ENCODE measurements around the gene ZNF3. TPM values are rescaled to one million over a fixed set of nuclear protein-coding genes. Genes with fewer than 3 reads are reported as not detected.

The ZNF3 gene
- 10.3 and 11.4 TPM in 2 replicates for total RNA-seq

DNA sequence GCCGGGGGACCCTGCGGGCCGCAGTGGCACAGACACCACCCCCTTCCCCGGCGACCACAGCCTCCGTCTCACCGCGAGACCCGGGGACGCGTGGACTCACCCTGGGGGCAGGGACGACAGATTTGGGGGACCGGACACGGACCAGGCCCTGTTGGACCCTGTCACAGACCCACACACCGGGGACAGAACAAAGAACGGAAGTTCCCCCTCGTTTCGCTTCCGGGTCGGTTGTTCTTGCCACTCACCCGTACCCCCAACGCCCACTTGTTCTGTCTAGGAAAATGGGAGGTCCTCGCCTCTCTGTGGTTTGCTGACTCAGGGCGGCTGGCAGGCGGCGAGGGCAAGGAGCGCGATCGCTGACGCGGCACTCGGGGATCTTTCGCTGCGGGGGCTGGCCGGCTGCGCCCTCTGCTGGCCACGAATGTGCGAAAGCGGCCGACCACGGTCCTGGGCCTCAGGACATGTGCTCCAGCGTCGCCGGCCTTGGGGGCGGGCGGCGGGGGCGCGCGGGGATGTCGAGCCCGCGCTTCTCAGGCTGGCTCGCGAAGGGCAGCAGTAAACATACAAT, at the start of gene ZNF3:
ZNF3 (minus strand) TSS at position 189 of the 568 bp plus-strand sequence. CDS start 4,366 bp downstream, outside the sequence.

DNA sequence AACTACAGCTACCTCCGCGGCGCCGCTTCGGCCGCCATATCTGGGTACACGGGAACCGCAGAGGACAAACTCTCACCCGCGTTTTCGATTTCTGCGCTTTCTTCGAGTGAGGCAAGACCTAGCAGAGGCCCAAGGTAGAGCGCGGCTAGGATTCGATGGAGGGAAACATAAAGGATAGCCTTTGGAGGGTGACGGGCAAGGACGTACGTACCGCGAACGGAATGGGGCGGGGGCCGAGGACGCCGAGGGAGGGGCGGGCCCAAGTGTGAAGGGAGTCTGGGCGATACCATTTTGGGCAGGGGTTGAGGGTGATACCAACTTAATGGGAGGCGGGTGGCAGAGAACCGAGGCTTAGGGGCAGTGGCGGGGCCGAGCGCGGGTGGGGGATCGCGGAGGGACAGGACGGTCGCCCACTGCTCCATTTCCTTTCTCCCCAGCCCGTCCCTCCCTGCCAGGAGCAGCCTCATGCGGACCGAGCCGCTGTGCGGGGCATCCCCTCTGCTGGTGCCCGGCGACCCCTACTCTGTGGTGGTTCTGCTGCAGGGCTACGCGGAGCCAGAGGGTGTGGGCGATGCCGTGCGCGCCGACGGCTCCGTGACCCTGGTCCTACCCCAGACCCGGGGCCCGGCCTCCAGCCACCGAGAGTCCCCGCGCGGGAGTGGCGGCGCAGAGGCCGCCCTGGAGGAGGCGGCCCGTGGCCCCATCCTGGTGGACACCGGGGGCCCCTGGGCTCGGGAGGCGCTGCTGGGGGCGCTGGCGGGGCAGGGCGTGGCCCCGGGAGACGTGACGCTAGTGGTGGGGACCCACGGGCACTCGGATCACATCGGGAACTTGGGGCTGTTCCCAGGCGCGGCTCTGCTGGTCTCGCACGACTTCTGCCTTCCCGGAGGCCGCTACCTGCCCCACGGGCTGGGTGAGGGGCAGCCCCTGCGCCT, 45.7 kb upstream of the ZNF3 start, which contains the start of gene MBLAC1:
MBLAC1 (plus strand) TSS at position 37 of the 935 bp plus-strand sequence; CDS start at position 466, 429 bp downstream.

DNA sequence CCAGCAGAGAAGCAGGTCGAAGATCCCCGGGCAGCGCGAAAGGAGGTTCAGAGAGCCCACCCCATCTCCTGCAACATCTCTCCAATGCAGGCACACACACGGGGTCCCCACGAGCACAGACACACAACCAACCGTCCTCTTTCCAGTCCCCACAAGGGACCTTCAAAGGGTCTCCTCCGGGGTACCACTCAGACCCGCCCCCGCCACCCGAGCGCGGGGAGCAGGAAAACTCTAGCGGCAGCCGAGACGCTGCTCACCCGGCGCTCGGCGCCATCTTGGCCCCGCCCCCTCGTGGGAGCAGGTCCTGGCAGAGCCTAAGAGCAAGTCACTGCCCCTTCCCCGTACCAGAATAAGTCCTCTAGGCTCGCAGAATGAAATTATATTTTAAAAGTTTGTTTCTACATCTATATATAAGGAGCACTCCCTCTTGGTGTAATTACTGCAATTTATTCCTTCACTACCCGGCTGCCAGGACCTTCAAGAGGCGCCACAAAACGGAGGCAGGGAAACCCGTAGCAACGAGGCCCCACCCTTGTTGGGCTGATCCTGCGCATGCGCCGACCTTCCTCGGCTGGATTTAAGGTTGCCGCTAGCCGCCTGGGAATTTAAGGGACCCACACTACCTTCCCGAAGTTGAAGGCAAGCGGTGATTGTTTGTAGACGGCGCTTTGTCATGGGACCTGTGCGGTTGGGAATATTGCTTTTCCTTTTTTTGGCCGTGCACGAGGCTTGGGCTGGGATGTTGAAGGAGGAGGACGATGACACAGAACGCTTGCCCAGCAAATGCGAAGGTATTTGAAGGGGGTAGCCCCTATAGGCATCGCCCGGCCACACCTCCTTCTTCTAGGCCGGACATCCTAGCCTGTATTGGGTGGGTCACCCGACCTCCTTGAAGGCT, 37.8 kb upstream of the ZNF3 start, which contains the start of the genes CNPY4 and TAF6:
CNPY4 (plus strand) TSS at position 563 of the 898 bp plus-strand sequence; CDS start at position 674, 111 bp downstream.
TAF6 (minus strand) TSS at position 287 of the 898 bp plus-strand sequence. CDS start 5,149 bp downstream, outside the sequence.

DNA sequence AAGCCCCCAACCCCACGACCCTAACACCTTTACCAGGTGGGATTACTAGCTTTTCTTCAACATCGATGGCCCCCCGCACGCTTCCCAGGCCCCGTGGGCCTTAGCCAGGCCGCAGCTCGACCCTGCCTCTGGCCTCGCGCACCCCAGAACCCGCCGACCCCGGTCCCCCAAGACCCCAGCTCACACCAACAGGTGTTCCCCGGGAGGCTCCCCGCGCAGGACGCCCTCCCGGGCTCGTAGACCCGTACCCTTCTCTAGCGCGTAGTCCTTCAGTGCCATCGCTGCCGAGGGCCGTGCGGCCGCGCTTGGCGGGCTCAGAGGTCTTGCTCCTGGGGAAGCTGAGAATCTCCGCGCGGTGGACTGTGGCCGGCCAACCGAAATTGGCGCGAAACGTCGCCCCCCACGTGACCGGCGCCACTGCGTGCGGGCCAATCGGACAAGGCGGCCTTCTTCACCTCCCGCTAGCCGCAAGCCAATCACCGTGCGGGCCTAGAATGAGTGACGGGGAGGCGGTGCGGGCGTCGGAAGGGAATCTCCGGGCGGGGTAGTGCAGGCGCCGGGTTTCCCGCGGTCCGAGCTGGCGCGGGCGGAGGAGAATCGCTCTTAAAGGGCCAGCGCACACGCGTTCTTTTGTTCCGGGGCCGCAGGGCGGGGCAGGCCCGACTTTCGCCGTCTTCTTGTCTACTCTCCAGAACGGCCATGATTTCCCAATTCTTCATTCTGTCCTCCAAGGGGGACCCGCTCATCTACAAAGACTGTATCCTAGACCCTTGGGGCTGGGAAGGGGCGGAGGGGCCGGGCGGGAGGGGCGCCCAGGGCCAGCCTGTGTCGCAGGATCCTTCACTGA, 19.7 kb upstream of the ZNF3 start, which contains the start of the genes AP4M1 and MCM7:
AP4M1 (plus strand) TSS at position 628 of the 847 bp plus-strand sequence; CDS start at position 700, 72 bp downstream.
MCM7 (minus strand) TSS at position 382 of the 847 bp plus-strand sequence; CDS start at position 279, 103 bp downstream.

DNA sequence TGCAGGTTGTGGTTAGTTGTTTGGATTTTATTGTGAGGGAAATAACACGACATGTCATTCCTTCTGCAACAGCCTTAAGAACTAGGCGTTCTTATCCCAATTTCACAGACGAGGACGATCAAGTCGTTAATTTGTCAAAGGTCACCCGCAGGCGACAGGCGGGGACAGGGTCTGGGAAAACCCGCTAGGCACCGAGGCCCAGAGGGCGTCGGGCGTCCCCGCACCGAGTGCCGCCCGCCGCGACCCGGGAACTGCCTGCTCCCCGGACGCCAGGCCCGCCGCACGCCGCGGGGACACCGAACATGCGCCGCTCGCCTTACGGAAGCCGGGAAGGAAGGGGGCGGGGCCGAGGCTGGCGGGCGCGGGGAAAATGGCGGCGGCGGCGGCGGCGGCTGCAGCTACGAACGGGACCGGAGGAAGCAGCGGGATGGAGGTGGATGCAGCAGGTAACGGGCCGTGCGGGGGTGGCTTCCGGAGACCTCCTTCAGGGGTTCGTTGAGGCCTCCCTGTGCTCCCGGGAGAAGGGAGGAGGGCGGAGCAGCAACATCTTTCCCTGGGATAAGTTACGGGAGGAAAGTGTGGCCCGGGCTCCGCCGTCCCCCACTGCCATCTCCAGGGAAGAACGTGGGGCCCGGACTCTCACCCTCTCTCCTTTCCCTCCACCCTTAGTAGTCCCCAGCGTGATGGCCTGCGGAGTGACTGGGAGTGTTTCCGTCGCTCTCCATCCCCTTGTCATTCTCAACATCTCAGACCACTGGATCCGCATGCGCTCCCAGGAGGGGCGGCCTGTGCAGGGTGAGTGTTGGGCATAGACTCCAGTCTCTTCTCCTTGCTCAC, 7.3 kb upstream of the ZNF3 start, which contains the start of gene COPS6:
COPS6 (plus strand) TSS at position 349 of the 837 bp plus-strand sequence; CDS start at position 371, 22 bp downstream.

DNA sequence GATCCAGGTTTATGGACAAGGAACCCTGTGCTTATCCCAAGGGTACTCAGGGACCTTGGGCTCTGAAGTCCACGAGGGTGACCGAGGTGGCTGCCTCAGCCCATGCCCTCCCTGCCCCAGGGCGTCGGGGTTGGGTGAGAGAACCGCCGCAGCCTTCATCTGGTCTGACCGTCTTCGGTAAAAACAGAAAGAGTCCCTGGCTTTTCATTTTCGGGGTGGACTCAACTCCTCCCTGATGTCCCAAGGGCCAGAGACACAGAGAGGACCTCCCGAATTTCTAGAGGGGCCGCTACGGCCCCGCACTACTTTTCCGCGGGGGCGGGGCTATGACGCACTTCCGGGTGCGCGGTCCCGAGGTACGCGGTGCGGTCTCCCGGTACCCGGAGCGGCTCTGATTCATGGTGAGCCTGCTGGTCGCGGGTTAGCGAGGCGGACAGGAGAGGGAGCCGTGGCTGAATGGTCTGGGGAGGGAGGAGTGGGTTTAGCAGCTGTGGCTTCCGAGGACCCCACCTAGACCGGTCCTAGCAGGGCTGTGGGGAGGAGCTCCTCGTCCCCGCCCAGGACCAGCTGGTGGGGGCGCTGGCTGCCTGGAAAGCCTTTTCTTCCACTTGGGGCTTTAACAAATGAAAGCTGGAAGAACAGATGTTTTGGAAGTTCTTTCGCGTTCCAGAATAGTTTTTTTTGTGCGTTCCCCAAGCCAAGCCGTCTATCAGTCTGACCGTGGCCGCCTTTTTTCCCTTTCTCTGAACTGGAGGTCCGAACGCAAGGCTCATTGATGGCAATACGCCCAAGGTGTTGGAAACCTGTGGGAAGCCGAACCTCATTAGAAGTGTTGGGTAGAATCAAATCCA, 31.9 kb downstream of the ZNF3 start, which contains the start of gene ZSCAN21:
ZSCAN21 (plus strand) TSS at position 334 of the 851 bp plus-strand sequence. CDS start 7,233 bp downstream, outside the sequence.

Other genes starting within 250 kb of the ZNF3 start
- gene OR2AE1, start 204.7 kb downstream of the ZNF3 start, total RNA-seq: not detected in 2 replicates
- gene TRIM4, start 162.2 kb downstream of the ZNF3 start, total RNA-seq: 12.5 and 21.3 TPM in 2 replicates
- gene GJC3, start 152.1 kb downstream of the ZNF3 start, total RNA-seq: not detected in 2 replicates
- gene AZGP1, start 105.7 kb downstream of the ZNF3 start, total RNA-seq: 0.39 TPM in 1 of 2 replicates, not detected in the other
- 18.6 and 21.3 TPM in 2 replicates for gene ZKSCAN1, start 66.1 kb downstream of the ZNF3 start, total RNA-seq
- 9.1 and 10.7 TPM in 2 replicates for gene ZSCAN21, start 31.9 kb downstream of the ZNF3 start, total RNA-seq
- gene COPS6, start 7.2 kb upstream of the ZNF3 start, total RNA-seq: 52.7 and 64.4 TPM in 2 replicates
- 63.3 and 194 TPM in 2 replicates for gene MCM7, start 19.7 kb upstream of the ZNF3 start, total RNA-seq
- 8.4 and 12.8 TPM in 2 replicates for gene AP4M1, start 19.9 kb upstream of the ZNF3 start, total RNA-seq
- gene TAF6, start 37.6 kb upstream of the ZNF3 start, total RNA-seq: 59.5 and 65.9 TPM in 2 replicates
- 10.3 and 11.2 TPM in 2 replicates for gene CNPY4, start 37.9 kb upstream of the ZNF3 start, total RNA-seq
- gene MBLAC1, start 45.2 kb upstream of the ZNF3 start, total RNA-seq: 1.2 and 1.8 TPM in 2 replicates
- 135 and 222 TPM in 2 replicates for gene LAMTOR4, start 67.2 kb upstream of the ZNF3 start, total RNA-seq
- 8.4 and 9.6 TPM in 2 replicates for gene TRAPPC14, start 77.0 kb upstream of the ZNF3 start, total RNA-seq
- 3.0 and 3.5 TPM in 2 replicates for gene GAL3ST4, start 86.9 kb upstream of the ZNF3 start, total RNA-seq
- gene GPC2, start 95.7 kb upstream of the ZNF3 start, total RNA-seq: 0.30 and 1.1 TPM in 2 replicates
- 0.04 TPM in 1 of 2 replicates, not detected in the other for gene STAG3, start 96.2 kb upstream of the ZNF3 start, total RNA-seq
- gene PVRIG, start 138.2 kb upstream of the ZNF3 start, total RNA-seq: not detected in 2 replicates
- gene SPDYE3, start 226.0 kb upstream of the ZNF3 start, total RNA-seq: not detected in 2 replicates

Measured in hair follicular keratinocyte (primary cell).